Adipose tissue (tissue), 3 donors: Measurements from ENCODE around the gene IGF1R. TPM values are rescaled to one million over a fixed set of nuclear protein-coding genes. Genes with fewer than 3 reads are reported as not detected.

Source experiments
- H3K27ac ChIP-seq: one replicate; pipeline ENCODE4 v1.5.1; 2013; ENCODE audit warnings: low read depth, low read length
- WGBS, 3 donors: extraction: QIAGEN DNeasy Blood & Tissue Kit; methylation state at CpG; one replicate each; pipeline ENCODE4 v1.1.7; 2013; 5-methylcytosine and 5-hydroxymethylcytosine counted together
- polyA plus RNA-seq, 3 donors: library from polyadenylated mRNA; stranded (reverse); fragments of 200-250 nt; gene quantifications; one replicate each; pipeline ENCODE4 v1.2.3, GENCODE V29; 2013
- donor health status: healthy with polysubstance abuse.
- donor health status: Bipolar disorder and iron deficiency.
- donor health status: healthy.

IGF1R gene
- polyA plus RNA-seq, 3 donors, result 3.9 to 5.6 (median 4.0) TPM

- H3K27ac ChIP-seq, result no peak overlapping the region
- WGBS, 3 donors, result 34 to 69% (median 52%) methylated on average over 5 to 6 of the region's 6 CpGs
Observed at GRCh38 chr15:98845138-98845884, 197.0 kb downstream of the IGF1R start.

DNA sequence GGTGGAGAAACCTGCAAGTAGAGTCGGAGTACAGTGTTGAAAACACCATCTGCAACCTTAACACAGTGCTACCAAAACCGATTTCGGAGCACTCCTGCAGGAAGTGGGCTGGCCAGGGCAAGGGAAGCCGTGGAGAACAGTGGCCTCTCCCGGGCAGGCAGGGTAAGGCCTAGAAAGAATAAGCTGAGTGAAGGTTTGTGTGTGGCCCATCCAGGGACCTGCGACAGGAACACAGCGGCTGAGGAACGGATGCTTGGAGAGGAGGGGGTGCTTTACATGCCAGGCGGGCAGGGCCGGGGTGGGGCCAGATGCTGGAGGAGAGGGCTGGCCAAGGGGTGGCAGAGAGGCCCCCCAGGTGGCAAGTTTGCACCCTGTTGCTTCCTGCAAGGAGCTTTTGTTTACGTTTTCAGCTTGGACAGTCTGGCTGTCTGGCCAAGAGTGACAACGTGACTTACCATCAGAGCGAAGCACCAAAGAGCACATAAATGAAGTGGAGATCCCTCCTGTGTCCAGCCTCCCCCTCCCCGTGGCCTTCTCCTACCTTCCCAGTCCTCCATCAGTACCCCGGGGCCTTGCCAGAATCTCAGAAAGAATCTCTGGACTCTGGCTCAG is 202.7 kb downstream of the IGF1R start:
- no peak overlapping the region for H3K27ac ChIP-seq
- 14 to 44% (median 15%) methylated on average over 15 of the region's 15 CpGs for WGBS, 3 donors

DNA sequence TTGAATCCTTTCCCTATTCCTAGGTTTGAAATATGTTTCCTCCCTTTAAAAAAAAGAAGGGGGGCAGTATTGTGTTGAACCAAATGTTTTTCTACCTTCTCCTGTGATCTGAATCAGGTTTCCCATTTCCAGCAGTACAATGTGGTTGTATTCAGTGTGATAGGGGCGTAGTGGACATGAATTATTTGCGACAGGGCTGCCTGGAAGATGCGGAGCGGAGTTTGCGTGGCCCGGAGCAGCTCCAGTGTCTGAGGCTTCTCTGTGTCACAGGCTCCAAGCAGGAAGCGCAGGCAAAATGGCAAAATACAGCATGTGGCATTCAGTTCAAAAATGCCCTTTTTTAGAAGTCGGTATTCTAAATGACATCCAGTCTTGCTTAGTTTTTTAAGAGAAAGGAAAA is 204.8 kb downstream of the IGF1R start:
- H3K27ac ChIP-seq, result no peak overlapping the region
- WGBS, 3 donors, result 0 to 27% (median 1%) methylated on average over 8 of the region's 8 CpGs

GRCh38 chr15:98853617-98854420 is 205.5 kb downstream of the IGF1R start:
- WGBS, 3 donors, result 53 to 75% (median 58%) methylated on average over 18 of the region's 18 CpGs
- H3K27ac ChIP-seq, result no peak overlapping the region

DNA sequence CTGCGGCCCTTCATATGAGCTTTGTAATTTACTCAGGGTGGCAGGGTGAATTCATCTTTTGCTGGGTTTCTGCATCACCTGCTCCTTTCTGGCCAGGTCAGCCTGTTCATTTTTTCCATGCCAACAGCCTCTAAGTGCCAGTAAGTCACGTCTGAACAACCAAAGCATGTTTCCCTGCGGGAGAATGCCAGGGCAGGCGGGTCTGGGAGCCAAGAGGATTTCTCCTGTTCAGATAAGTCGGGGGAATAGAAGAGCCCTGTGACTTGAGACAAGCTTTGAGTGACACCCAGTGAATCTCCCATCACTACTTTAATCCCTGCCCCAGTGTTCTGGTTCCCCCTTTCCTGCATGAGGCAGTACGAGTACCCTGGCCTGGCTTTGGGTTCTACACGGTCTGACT is 206.2 kb downstream of the IGF1R start:
- H3K27ac ChIP-seq, result no peak overlapping the region
- WGBS, 3 donors, result 63 to 74% (median 73%) methylated on average over 7 of the region's 7 CpGs

DNA sequence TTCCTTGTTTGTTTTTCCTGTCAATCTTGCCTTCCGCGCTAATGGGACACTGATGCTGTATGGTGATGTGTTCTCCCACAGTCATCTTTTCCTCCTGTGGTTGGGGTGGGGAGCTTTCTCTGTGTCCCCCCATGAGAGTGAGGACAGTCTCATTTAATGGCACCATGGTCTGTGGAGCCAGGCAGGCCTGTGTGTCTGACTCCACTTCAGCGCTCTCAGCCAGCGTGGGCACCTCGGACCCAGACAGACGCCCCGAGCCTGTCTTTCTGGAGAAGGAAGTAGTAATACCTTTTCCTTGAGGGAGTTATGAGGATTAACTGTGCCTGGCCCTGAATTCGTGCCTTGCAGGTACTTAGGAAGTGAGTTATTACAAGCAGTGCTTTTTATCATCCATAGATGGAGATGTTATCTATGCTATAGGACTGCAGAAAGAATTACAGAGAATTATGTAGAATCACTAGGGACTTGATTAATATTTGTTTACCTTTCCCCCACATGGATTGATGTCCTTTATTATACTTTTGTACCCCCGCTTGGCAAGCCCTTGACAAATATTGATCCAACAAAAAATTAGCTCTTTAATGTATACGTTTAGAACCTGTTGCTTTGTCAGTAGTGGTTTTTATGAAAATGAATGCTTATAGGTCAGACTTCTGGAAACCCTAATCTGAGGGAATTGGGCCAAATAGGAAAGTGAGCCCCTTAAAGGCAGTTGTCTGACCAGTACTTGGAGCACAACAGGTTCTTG is 206.9 kb downstream of the IGF1R start:
- no peak overlapping the region for H3K27ac ChIP-seq
- WGBS, 3 donors, result 76 to 86% (median 85%) methylated on average over 10 of the region's 10 CpGs

GRCh38 chr15:98855815-98856531 is 207.6 kb downstream of the IGF1R start:
- H3K27ac ChIP-seq, result no peak overlapping the region
- WGBS, 3 donors, result 57 to 80% (median 78%) methylated on average over 10 of the region's 10 CpGs

GRCh38 chr15:98856532-98856907 is 208.2 kb downstream of the IGF1R start:
- no peak overlapping the region for H3K27ac ChIP-seq
- WGBS, 3 donors, result 64 to 67% (median 66%) methylated on average over 1 of the region's 1 CpG

- no peak overlapping the region for H3K27ac ChIP-seq
- 22 to 77% (median 29%) methylated on average over 9 of the region's 9 CpGs for WGBS, 3 donors
Observed at GRCh38 chr15:98858610-98859023, 210.3 kb downstream of the IGF1R start.

- WGBS, 3 donors, result 61 to 90% (median 87%) methylated on average over 6 of the region's 6 CpGs
Observed at GRCh38 chr15:98859149-98859548, 210.8 kb downstream of the IGF1R start.

GRCh38 chr15:98860281-98861041 is 212.1 kb downstream of the IGF1R start:
- 41 to 51% (median 41%) methylated on average over 4 of the region's 4 CpGs for WGBS, 3 donors

More at GRCh38 chr15:98859149-98859548, 210.8 kb downstream of the IGF1R start:
- no peak overlapping the region for H3K27ac ChIP-seq

DNA sequence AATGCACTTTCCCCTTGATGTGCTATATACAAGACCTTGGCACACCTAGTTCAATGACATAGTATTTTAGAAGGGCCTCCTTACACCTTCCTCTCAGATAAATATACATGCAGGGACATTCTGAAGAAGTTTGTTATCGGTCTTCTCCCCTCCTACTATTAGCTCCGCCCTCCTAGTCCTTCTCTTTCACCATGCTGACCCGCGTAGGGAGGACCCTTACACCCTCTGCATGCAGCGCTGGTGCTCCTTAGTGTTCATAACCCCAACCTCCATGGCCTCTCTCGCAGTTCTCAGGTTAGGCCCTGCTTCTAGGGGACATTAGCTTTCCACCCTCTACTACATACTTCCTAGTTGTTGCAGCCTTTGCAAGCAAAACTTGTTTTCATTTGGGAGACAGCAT is 212.8 kb downstream of the IGF1R start:
- 87 to 94% (median 93%) methylated on average over 6 of the region's 6 CpGs for WGBS, 3 donors
- H3K27ac ChIP-seq, result no peak overlapping the region

More at GRCh38 chr15:98860281-98861041, 212.1 kb downstream of the IGF1R start:
- H3K27ac ChIP-seq, result no peak overlapping the region

DNA sequence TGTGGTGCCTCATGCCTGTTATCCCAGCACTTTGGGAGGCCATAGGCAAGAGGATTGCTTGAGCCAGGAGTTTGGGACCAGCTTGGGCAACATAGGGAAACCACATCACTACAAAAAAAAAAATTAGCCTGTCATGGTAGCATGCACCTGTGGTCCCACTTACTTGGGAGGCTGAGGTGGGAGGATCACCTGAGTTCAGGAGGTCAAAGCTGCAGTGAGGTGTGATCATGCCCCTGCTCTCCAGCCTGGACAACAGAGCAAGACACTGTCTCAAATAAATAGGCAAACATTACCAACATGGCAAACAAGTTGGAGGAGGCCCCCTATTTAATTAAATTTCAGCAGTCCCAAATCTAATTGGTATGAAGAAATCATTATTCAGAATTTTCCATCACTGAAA is 215.6 kb downstream of the IGF1R start:
- H3K27ac ChIP-seq, result no peak overlapping the region

- WGBS, 3 donors, result 42 to 58% (median 45%) methylated on average over 50 of the region's 50 CpGs
- H3K27ac ChIP-seq, result no peak overlapping the region
Observed at GRCh38 chr15:98865397-98866339, 217.3 kb downstream of the IGF1R start.

DNA sequence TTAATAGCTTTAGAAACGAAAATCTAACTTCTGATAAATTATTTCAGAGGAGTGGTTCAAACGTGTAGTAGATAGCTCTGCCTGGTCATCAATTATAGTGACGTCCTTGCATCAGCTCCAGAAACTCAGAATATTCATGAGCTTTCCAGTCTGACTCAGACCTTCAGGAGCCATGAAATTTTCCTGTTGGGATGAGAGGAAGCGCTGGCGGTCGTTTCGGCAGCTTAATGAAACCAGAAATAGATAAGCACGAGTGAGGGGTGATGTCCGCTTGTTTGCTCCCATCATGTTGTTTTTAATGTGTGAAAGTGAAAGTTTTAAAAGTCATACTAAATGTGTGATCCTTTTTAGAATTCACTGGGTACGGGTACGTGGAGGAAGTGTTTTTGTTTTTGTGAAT is 218.2 kb downstream of the IGF1R start:
- WGBS, 3 donors, result 20 to 55% (median 29%) methylated on average over 11 of the region's 11 CpGs
- no peak overlapping the region for H3K27ac ChIP-seq

DNA sequence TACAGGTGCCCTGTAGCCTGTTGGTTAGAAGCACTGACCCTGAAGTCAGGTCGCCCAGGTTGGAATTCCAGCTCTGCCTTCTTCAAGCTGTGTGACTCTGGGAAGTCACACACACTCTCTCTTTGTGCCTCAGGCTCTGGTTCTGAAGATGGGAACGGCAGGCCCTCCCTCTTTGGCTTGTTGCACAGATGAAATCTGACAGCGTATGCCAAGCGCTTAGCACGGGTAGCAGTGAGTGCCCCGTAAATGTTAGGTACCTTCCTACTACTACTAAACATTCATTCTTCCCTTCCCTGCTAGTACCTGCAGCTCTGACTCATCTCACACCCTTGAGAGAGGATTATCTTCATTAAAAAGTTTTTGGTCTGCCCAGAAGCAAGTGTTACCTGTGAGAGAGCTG is 220.2 kb downstream of the IGF1R start:
- no peak overlapping the region for H3K27ac ChIP-seq

More for the DNA sequence above, 220.2 kb downstream of the IGF1R start:
- WGBS, 3 donors, result 78 to 93% (median 93%) methylated on average over 6 of the region's 6 CpGs
